SK-N-SH (cell line): ENCODE measurements around the gene OSBPL10. TPM values are rescaled to one million over a fixed set of nuclear protein-coding genes. Genes with fewer than 3 reads are reported as not detected.

Experiments
- CTCF ChIA-PET: fragments of 300-600, 350-600 bp; formaldehyde crosslinking; extraction: SDS; loops from one replicate; lab custom pipeline; 2021; lab: Yijun Ruan, JAX
- POLR2A ChIA-PET: fragments of 350-600 bp; sonication (Branson Sonifier 250); formaldehyde crosslinking; extraction: SDS; loops from one replicate; lab custom pipeline; 2020; ENCODE audit warnings: antibody characterized with exemption, inconsistent platforms; lab: Yijun Ruan, JAX
- DNase-seq: peaks from one replicate; pipeline ENCODE4 v3.0.0; 2012
- H2AFZ ChIP-seq: fragments of 200-600 bp; sonication (generic); 2 replicates; pipeline ENCODE4 v1.8.1; 2016; ENCODE audit warnings: antibody characterized with exemption, mild to moderate bottlenecking, low read depth
- H3F3A ChIP-seq: fragments of 200-600 bp; sonication (generic); replicated peaks from 2 replicates; pipeline ENCODE3; 2016; ENCODE audit warnings: antibody characterized with exemption, mild to moderate bottlenecking; ENCODE audit not compliant: insufficient read depth
- H3K27ac ChIP-seq, 2 experiments: fragments of 200-500 bp in 1 of 2; fragments of 200-600 bp in 1 of 2; sonication (Bioruptor generic) in 1 of 2; sonication (generic), shearing (Covaris generic) in 1 of 2; 2 replicates each; pipeline versions ENCODE4 v1.5.1 to v1.6.1; 2014 to 2016; ENCODE audit warnings: low read depth in 2 of 2, inconsistent platforms in 1 of 2, low read length in 1 of 2, mild to moderate bottlenecking in 1 of 2, mixed read lengths in 1 of 2
- H3K27me3 ChIP-seq: fragments of 200-600 bp; sonication (generic), shearing (Covaris generic); 2 replicates; pipeline ENCODE4 v1.6.1; 2016; ENCODE audit warnings: mixed run types; ENCODE audit not compliant: insufficient read depth
- H3K36me3 ChIP-seq, 2 experiments: fragments of 200-500 bp in 1 of 2; fragments of 200-600 bp in 1 of 2; sonication (Bioruptor generic) in 1 of 2; sonication (generic) in 1 of 2; replicated peaks in 1 of 2; 2 replicates each; pipeline versions ENCODE3 to v1.5.1; 2014 to 2016; ENCODE audit warnings: low read length in 1 of 2, mild to moderate bottlenecking in 1 of 2; ENCODE audit not compliant: insufficient read depth in 2 of 2, control insufficient read depth in 1 of 2
- H3K4me1 ChIP-seq, 2 experiments: fragments of 200-500 bp in 1 of 2; fragments of 200-600 bp in 1 of 2; sonication (Bioruptor generic) in 1 of 2; sonication (generic), shearing (Covaris generic) in 1 of 2; 2 replicates each; pipeline versions ENCODE4 v1.5.1 to v1.6.1; 2014 to 2016; ENCODE audit warnings: low read depth in 1 of 2, low read length in 1 of 2, mixed run types in 1 of 2; ENCODE audit not compliant: insufficient read depth in 2 of 2, control insufficient read depth in 1 of 2
- H3K4me2 ChIP-seq: fragments of 200-600 bp; sonication (generic), shearing (Covaris generic); 2 replicates; pipeline ENCODE4 v1.6.1; 2017; ENCODE audit warnings: mixed run types
- H3K4me3 ChIP-seq, 2 experiments: fragments of 200-500 bp in 1 of 2; fragments of 200-600 bp in 1 of 2; sonication (Bioruptor generic) in 1 of 2; sonication (generic), shearing (Covaris generic) in 1 of 2; 2 replicates each; pipeline versions ENCODE4 v1.5.1 to v1.8.1; 2014 to 2016; ENCODE audit warnings: low read depth in 2 of 2, inconsistent platforms in 1 of 2, low read length in 1 of 2, mild to moderate bottlenecking in 1 of 2, mixed read lengths in 1 of 2, moderate library complexity in 1 of 2
- H3K79me2 ChIP-seq: fragments of 200-600 bp; sonication (generic); 2 replicates; pipeline ENCODE4 v1.8.1; 2017; ENCODE audit warnings: mild to moderate bottlenecking; ENCODE audit not compliant: insufficient read depth
- H3K9ac ChIP-seq: fragments of 200-600 bp; sonication (generic); 2 replicates; pipeline ENCODE4 v1.6.1; 2017; ENCODE audit warnings: mixed run types
- H3K9me2 ChIP-seq: fragments of 200-600 bp; sonication (generic); 2 replicates; pipeline ENCODE4 v1.6.1; 2017; ENCODE audit warnings: mixed run types
- H3K9me3 ChIP-seq: fragments of 200-600 bp; sonication (generic); 2 replicates; pipeline ENCODE4 v1.6.1; 2017; ENCODE audit warnings: mixed run types, mild to moderate bottlenecking, moderate library complexity
- H4K20me1 ChIP-seq: fragments of 200-600 bp; sonication (generic); 2 replicates; pipeline ENCODE4 v1.6.1; 2017; ENCODE audit warnings: mild to moderate bottlenecking, mixed run types; ENCODE audit not compliant: insufficient read depth
- EZH2phosphoT487 ChIP-seq: fragments of 200-600 bp; sonication (generic); IDR thresholded peaks from 2 replicates; pipeline ENCODE4 v1.6.1; 2017; ENCODE audit warnings: low read depth, mixed run types, mild to moderate bottlenecking, antibody characterized with exemption, moderate library complexity, borderline replicate concordance
- FOSL2 ChIP-seq: IDR thresholded peaks from 2 replicates; pipeline ENCODE4 v1.4.0; 2012; ENCODE audit warnings: low read depth, mild to moderate bottlenecking, moderate library complexity, borderline replicate concordance
- FOXM1 ChIP-seq: IDR thresholded peaks from 2 replicates; pipeline ENCODE4 v1.4.0; 2012; ENCODE audit warnings: low read depth, mild to moderate bottlenecking
- GABPA ChIP-seq: IDR thresholded peaks from 2 replicates; pipeline ENCODE4 v1.4.0; 2012; ENCODE audit warnings: low read depth, mild to moderate bottlenecking
- GATA2 ChIP-seq: sonication (generic); formaldehyde crosslinking; IDR thresholded peaks from 2 replicates; pipeline ENCODE4 v1.5.0; 2020; ENCODE audit warnings: mild to moderate bottlenecking, missing genetic modification reagents
- MAX ChIP-seq: IDR thresholded peaks from 2 replicates; pipeline ENCODE4 v1.4.0; 2012; ENCODE audit warnings: low read depth
- MEF2A ChIP-seq: IDR thresholded peaks from 2 replicates; pipeline ENCODE4 v1.4.0; 2012; ENCODE audit warnings: low read depth, borderline replicate concordance
- NFIC ChIP-seq: IDR thresholded peaks from 2 replicates; pipeline ENCODE4 v1.4.0; 2012; ENCODE audit warnings: borderline replicate concordance
- REST ChIP-seq: IDR thresholded peaks from 2 replicates; pipeline ENCODE4 v1.6.1; 2012; ENCODE audit warnings: mild to moderate bottlenecking, low read depth, low read length, moderate library complexity
- RFX5 ChIP-seq: IDR thresholded peaks from 2 replicates; pipeline ENCODE4 v1.6.1; 2012; ENCODE audit warnings: mild to moderate bottlenecking, improper control_type of control experiment, low read length
- RXRA ChIP-seq: IDR thresholded peaks from 2 replicates; pipeline ENCODE4 v1.4.0; 2012; ENCODE audit warnings: low read depth, mild to moderate bottlenecking, borderline replicate concordance
- YY1 ChIP-seq: IDR thresholded peaks from 2 replicates; pipeline ENCODE4 v1.4.0; 2012; ENCODE audit warnings: low read depth, mild to moderate bottlenecking
- ZBTB33 ChIP-seq: IDR thresholded peaks from 2 replicates; pipeline ENCODE4 v1.4.0; 2012; ENCODE audit warnings: low read depth, borderline replicate concordance
- WGBS: methylation state at CpG from one replicate; pipeline ENCODE4 v1.1.6; 2017; ENCODE audit warnings: low lambda C conversion rate; 5-methylcytosine and 5-hydroxymethylcytosine counted together
- polyA plus RNA-seq, 3 experiments: library from polyadenylated mRNA; depleted of rRNA; stranded (reverse); fragments of >200 nt; gene quantifications; 2 replicates each; pipeline ENCODE4 v1.2.3, GENCODE V29; 2012
- TF ChIP-seq, protein P1 (sequence below): fragments of 200-600 bp; sonication (generic); IDR thresholded peaks from 2 replicates; pipeline ENCODE4 v1.6.1; 2017; ENCODE audit warnings: antibody characterized with exemption, mild to moderate bottlenecking, moderate library complexity
- TF ChIP-seq, protein P2 (sequence below): IDR thresholded peaks from 2 replicates; pipeline ENCODE4 v1.4.0; 2012; ENCODE audit warnings: low read depth, borderline replicate concordance
- TF ChIP-seq, protein P3 (sequence below): fragments of 150-350 bp; IDR thresholded peaks from 2 replicates; pipeline ENCODE4 v1.6.1; 2017; ENCODE audit warnings: antibody characterized with exemption, low read length, low read depth, borderline replicate concordance

The OSBPL10 gene
- polyA plus RNA-seq, 1 of the 3 experiments (the other 2 are of a cell fraction): 0.12 TPM

DNA sequence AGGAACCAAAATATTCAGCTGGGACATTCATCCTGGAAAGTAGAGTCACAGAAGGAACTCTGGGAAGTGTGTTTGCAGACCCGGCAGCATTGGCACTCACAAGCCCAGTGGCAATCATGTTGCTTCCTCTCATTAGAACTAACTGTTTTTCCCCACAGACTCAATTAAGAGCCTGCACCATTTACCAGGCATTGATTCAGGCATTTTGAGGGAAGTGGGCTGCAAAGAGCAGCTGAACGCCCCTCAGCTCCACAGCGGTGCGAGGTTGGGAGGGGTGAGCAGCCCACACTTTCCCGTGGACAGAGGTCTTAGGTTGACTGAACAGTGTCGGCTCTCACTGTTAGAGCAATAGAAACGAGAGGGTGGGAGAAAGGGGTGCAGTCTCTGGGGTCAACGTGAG, 304.5 kb downstream of the OSBPL10 start (continued):
- no peak for TF ChIP-seq ZBTB33
- no peak for TF ChIP-seq NFIC
- TF ChIP-seq GATA2 (CRISPR knock-in tag): no peak
- no peak for TF ChIP-seq RXRA
- no peak for TF ChIP-seq RFX5
- TF ChIP-seq, protein P1, sequence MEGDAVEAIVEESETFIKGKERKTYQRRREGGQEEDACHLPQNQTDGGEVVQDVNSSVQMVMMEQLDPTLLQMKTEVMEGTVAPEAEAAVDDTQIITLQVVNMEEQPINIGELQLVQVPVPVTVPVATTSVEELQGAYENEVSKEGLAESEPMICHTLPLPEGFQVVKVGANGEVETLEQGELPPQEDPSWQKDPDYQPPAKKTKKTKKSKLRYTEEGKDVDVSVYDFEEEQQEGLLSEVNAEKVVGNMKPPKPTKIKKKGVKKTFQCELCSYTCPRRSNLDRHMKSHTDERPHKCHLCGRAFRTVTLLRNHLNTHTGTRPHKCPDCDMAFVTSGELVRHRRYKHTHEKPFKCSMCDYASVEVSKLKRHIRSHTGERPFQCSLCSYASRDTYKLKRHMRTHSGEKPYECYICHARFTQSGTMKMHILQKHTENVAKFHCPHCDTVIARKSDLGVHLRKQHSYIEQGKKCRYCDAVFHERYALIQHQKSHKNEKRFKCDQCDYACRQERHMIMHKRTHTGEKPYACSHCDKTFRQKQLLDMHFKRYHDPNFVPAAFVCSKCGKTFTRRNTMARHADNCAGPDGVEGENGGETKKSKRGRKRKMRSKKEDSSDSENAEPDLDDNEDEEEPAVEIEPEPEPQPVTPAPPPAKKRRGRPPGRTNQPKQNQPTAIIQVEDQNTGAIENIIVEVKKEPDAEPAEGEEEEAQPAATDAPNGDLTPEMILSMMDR: no peak
- no peak for TF ChIP-seq FOSL2

DNA sequence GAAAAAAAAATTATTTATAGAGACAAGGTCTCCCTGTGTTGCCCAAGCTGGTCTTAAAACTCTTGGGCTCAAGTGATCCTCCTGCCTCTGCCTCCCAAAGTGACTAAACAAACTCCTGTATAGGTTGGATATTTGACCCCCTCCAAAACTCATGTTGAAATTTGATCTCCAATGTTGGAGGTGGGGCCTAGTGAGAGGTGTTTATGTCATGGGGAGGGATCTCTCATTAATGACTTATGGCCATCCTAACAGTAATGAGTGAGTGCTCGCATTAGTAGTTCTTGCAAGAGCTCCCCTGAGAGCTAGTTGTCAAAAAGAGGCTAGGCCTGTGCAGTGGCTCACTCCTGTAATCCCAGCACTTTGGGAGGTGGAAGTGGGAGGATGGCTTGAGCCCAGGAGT, 307.1 kb downstream of the OSBPL10 start:
- no peak overlapping the region for H2AFZ ChIP-seq
- H3K27ac ChIP-seq: no peak overlapping the region
- H3K9me2 ChIP-seq: no peaks in the 10 kb centered on the region
- no peaks in the 10 kb centered on the region for H4K20me1 ChIP-seq
- DNase-seq: no peak
- H3K9ac ChIP-seq: no peak overlapping the region
- no peak overlapping the region for H3K4me3 ChIP-seq
- no peaks in the 10 kb centered on the region for H3K27me3 ChIP-seq
- no peaks in the 10 kb centered on the region for H3K9me3 ChIP-seq
- H3K79me2 ChIP-seq: no peaks in the 10 kb centered on the region
- POLR2A ChIA-PET: no interaction called here
- no peaks in the 10 kb centered on the region for H3F3A ChIP-seq
- no peaks in the 10 kb centered on the region for H3K36me3 ChIP-seq
- WGBS: 58% methylated on average over 1 of the region's 1 CpG
- no peak overlapping the region for H3K4me2 ChIP-seq
- H3K4me1 ChIP-seq: no peaks in the 10 kb centered on the region; a peak in 1 of 4 replicates
- CTCF ChIA-PET: no interaction called here
- TF ChIP-seq EZH2phosphoT487 (no peak), FOXM1 (no peak), MAX (no peak), NFIC (no peak), RFX5 (no peak), YY1 (no peak), GABPA (no peak), ZBTB33 (no peak), MEF2A (no peak), REST (no peak)
- TF ChIP-seq, protein P2, sequence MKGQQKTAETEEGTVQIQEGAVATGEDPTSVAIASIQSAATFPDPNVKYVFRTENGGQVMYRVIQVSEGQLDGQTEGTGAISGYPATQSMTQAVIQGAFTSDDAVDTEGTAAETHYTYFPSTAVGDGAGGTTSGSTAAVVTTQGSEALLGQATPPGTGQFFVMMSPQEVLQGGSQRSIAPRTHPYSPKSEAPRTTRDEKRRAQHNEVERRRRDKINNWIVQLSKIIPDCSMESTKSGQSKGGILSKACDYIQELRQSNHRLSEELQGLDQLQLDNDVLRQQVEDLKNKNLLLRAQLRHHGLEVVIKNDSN: no peak
- TF ChIP-seq, protein P1: no peak
- TF ChIP-seq, protein P3, sequence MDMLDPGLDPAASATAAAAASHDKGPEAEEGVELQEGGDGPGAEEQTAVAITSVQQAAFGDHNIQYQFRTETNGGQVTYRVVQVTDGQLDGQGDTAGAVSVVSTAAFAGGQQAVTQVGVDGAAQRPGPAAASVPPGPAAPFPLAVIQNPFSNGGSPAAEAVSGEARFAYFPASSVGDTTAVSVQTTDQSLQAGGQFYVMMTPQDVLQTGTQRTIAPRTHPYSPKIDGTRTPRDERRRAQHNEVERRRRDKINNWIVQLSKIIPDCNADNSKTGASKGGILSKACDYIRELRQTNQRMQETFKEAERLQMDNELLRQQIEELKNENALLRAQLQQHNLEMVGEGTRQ: no peak
